GM12878 (cell line): ENCODE data around the gene CBFB. TPM values are rescaled to one million over a fixed set of nuclear protein-coding genes. Genes with fewer than 3 reads are reported as not detected.
A peak's percentile ranks its signal among the peaks of the same experiment; 100 is the strongest.

Experiments used
- BCL11A ChIP-seq: IDR thresholded peaks from 2 replicates; pipeline ENCODE4 v1.6.1; 2011; ENCODE audit warnings: low read depth, low read length
- CBFB ChIP-seq: IDR thresholded peaks from 2 replicates; pipeline ENCODE4 v1.6.1; 2016; ENCODE audit warnings: antibody characterized with exemption, low read depth
- CEBPB ChIP-seq, 2 experiments: fragments of 150-350 bp in 1 of 2; IDR thresholded peaks; 2 replicates each; pipeline ENCODE4 v1.6.1; 2012 to 2014; ENCODE audit warnings: low read depth in 2 of 2, low read length in 2 of 2, borderline replicate concordance in 1 of 2, inconsistent platforms in 1 of 2
- CREM ChIP-seq: IDR thresholded peaks from 2 replicates; pipeline ENCODE4 v1.6.1; 2014; ENCODE audit warnings: antibody characterized with exemption, low read depth
- ESRRA ChIP-seq: IDR thresholded peaks from 2 replicates; pipeline ENCODE4 v1.6.1; 2012; ENCODE audit warnings: mild to moderate bottlenecking, low read length, improper control_type of control experiment
- EZH2 ChIP-seq: IDR thresholded peaks from 2 replicates; pipeline ENCODE4 v1.6.1; 2012; ENCODE audit warnings: low read depth, mild to moderate bottlenecking, control low read depth, inconsistent platforms, low read length, borderline replicate concordance; ENCODE audit not compliant: control insufficient read depth
- GABPA ChIP-seq: IDR thresholded peaks from 2 replicates; pipeline ENCODE4 v1.6.1; 2014; ENCODE audit warnings: antibody characterized with exemption, low read depth, mild to moderate bottlenecking, inconsistent platforms
- POLR2AphosphoS2 ChIP-seq: IDR thresholded peaks from 2 replicates; pipeline ENCODE4 v1.6.1; 2011; ENCODE audit warnings: low read depth, mild to moderate bottlenecking, low read length, improper control_type of control experiment, moderate library complexity
- RUNX3 ChIP-seq: IDR thresholded peaks from 2 replicates; pipeline ENCODE4 v1.6.1; 2012; ENCODE audit warnings: low read length, inconsistent platforms
- SIX5 ChIP-seq: IDR thresholded peaks from 2 replicates; pipeline ENCODE4 v1.6.1; 2011; ENCODE audit warnings: mild to moderate bottlenecking, low read depth, low read length, moderate library complexity; ENCODE audit not compliant: severe bottlenecking
- SUPT20H ChIP-seq: IDR thresholded peaks from 2 replicates; pipeline ENCODE4 v1.6.1; 2011; ENCODE audit warnings: low read depth, mild to moderate bottlenecking, low read length, moderate library complexity, borderline replicate concordance; ENCODE audit not compliant: control insufficient read depth
- TARDBP ChIP-seq: IDR thresholded peaks from 2 replicates; pipeline ENCODE4 v1.6.1; 2016; ENCODE audit warnings: borderline replicate concordance
- ZBED1 ChIP-seq: IDR thresholded peaks from 2 replicates; pipeline ENCODE4 v1.6.1; 2016; ENCODE audit warnings: borderline replicate concordance
- ZNF207 ChIP-seq: fragments of 450-650 bp; IDR thresholded peaks from 2 replicates; pipeline ENCODE4 v1.6.1; 2014; ENCODE audit warnings: antibody characterized with exemption, mild to moderate bottlenecking, borderline replicate concordance
- polyA plus RNA-seq, 11 experiments: library from polyadenylated mRNA; depleted of rRNA in 4 of 11; unstranded in 6 of 11; stranded (reverse) in 5 of 11; fragments of >200 nt; fragmentation: Nextera tagmentation in 4 of 11; fragmentation: Illumina TruSeq in 1 of 11; extraction: Ambion mirVana in 4 of 11; extraction: Trizol in 1 of 11; gene quantifications; 1 replicate in 1 of 11; 2 replicates in 10 of 11; pipeline versions ENCODE4 v1.2.1 to v1.2.3, GENCODE V29; 2011 to 2016; ENCODE audit warnings: inconsistent platforms in 2 of 11, missing spikeins in 2 of 11, low read depth in 1 of 11
- total RNA-seq, 4 experiments: library from RNA; depleted of rRNA in 3 of 4; stranded (reverse); fragments of >200 nt in 3 of 4; fragmentation: Illumina TruSeq in 1 of 4; extraction: Trizol in 1 of 4; gene quantifications; 2 replicates each; pipeline versions ENCODE4 v1.2.1 to v1.2.3, GENCODE V29; 2013 to 2021
- TF ChIP-seq, protein P1 (sequence below): IDR thresholded peaks from 2 replicates; pipeline ENCODE4 v1.6.1; 2012; ENCODE audit warnings: low read depth, low read length, improper control_type of control experiment
- TF ChIP-seq, protein P2 (sequence below): fragments of 450-650 bp; IDR thresholded peaks from 2 replicates; pipeline ENCODE4 v1.6.1; 2018; ENCODE audit warnings: borderline replicate concordance, mild to moderate bottlenecking; ENCODE audit not compliant: partially characterized antibody
- TF ChIP-seq, protein P3 (sequence below): fragments of 450-650 bp; IDR thresholded peaks from 2 replicates; pipeline ENCODE4 v1.6.1; 2017; ENCODE audit warnings: borderline replicate concordance
- TF ChIP-seq, protein P4 (sequence below): fragments of 450-650 bp; conservative IDR thresholded peaks from 2 replicates; pipeline ENCODE4 v1.6.1; 2017; ENCODE audit warnings: mild to moderate bottlenecking, moderate library complexity
- TF ChIP-seq, protein P5 (sequence below): fragments of 450-650 bp; IDR thresholded peaks from 2 replicates; pipeline ENCODE4 v1.6.1; 2017; ENCODE audit warnings: mild to moderate bottlenecking, moderate library complexity

The CBFB gene
- total and polyA plus RNA-seq, 10 of the 15 experiments (the other 5 are each of a cell fraction or from before 2014, with no cell fraction given) = 25.3 to 83.8 (median 65.7) TPM

DNA sequence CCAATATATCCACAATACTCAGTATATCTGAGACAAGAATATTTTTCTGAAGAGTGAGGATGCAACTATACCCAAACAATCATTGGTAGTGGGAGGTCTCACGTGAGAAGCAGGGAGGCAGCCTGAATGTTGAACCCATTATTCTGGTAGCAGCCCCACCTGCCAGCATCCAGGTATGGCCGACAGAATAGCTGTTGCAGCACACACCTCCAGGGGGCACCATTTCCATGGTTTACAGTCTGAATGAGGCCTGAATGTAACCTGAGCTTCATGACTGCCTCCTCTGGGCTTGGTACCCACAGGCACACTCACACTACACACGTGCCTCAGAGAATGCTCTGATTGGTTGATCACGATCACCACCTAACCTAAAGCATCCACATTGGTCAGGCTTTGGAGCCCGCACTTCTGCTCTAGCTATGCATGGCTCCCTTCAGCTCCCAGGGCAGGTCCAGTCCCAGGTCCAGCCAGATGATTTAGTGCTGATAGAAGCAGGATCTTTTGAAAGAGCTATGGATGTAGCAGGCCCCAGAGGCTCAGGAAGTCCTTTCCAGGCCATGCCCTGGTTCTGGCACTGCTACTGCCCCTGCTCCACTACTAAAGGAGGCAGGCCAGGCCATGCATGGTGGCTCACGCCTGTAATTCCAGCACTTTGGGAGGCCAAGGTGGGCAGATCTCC, 11.0 kb upstream of the CBFB start (continued):
- TF ChIP-seq SUPT20H (no peak), SIX5 (peak; percentile 43), ZBED1 (no peak), EZH2 (no peak), CBFB (no peak), BCL11A (no peak), RUNX3 (peak; percentile 67; the same call in 1 of the 2 replicates), GABPA (no peak), ESRRA (no peak), TARDBP (no peak), ZNF207 (no peak), CREM (peak; percentile 19; the same call in 1 of the 2 replicates), POLR2AphosphoS2 (no peak), CEBPB (IDR thresholded peaks at IDR 0.05; ENCODE audit: borderline replicate concordance in 1 of 2, low read depth in 2 of 2, low read length in 2 of 2) (no peak)
- TF ChIP-seq, protein P1, sequence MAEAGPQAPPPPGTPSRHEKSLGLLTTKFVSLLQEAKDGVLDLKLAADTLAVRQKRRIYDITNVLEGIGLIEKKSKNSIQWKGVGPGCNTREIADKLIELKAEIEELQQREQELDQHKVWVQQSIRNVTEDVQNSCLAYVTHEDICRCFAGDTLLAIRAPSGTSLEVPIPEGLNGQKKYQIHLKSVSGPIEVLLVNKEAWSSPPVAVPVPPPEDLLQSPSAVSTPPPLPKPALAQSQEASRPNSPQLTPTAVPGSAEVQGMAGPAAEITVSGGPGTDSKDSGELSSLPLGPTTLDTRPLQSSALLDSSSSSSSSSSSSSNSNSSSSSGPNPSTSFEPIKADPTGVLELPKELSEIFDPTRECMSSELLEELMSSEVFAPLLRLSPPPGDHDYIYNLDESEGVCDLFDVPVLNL = no peak
- TF ChIP-seq, protein P2, sequence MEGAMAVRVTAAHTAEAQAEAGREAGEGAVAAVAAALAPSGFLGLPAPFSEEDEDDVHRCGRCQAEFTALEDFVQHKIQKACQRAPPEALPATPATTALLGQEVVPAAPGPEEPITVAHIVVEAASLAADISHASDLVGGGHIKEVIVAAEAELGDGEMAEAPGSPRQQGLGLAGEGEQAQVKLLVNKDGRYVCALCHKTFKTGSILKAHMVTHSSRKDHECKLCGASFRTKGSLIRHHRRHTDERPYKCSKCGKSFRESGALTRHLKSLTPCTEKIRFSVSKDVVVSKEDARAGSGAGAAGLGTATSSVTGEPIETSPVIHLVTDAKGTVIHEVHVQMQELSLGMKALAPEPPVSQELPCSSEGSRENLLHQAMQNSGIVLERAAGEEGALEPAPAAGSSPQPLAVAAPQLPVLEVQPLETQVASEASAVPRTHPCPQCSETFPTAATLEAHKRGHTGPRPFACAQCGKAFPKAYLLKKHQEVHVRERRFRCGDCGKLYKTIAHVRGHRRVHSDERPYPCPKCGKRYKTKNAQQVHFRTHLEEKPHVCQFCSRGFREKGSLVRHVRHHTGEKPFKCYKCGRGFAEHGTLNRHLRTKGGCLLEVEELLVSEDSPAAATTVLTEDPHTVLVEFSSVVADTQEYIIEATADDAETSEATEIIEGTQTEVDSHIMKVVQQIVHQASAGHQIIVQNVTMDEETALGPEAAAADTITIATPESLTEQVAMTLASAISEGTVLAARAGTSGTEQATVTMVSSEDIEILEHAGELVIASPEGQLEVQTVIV = no peak
- TF ChIP-seq, protein P3, sequence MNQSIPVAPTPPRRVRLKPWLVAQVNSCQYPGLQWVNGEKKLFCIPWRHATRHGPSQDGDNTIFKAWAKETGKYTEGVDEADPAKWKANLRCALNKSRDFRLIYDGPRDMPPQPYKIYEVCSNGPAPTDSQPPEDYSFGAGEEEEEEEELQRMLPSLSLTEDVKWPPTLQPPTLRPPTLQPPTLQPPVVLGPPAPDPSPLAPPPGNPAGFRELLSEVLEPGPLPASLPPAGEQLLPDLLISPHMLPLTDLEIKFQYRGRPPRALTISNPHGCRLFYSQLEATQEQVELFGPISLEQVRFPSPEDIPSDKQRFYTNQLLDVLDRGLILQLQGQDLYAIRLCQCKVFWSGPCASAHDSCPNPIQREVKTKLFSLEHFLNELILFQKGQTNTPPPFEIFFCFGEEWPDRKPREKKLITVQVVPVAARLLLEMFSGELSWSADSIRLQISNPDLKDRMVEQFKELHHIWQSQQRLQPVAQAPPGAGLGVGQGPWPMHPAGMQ = no peak
- TF ChIP-seq, protein P4, sequence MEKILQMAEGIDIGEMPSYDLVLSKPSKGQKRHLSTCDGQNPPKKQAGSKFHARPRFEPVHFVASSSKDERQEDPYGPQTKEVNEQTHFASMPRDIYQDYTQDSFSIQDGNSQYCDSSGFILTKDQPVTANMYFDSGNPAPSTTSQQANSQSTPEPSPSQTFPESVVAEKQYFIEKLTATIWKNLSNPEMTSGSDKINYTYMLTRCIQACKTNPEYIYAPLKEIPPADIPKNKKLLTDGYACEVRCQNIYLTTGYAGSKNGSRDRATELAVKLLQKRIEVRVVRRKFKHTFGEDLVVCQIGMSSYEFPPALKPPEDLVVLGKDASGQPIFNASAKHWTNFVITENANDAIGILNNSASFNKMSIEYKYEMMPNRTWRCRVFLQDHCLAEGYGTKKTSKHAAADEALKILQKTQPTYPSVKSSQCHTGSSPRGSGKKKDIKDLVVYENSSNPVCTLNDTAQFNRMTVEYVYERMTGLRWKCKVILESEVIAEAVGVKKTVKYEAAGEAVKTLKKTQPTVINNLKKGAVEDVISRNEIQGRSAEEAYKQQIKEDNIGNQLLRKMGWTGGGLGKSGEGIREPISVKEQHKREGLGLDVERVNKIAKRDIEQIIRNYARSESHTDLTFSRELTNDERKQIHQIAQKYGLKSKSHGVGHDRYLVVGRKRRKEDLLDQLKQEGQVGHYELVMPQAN = no peak
- TF ChIP-seq, protein P5, sequence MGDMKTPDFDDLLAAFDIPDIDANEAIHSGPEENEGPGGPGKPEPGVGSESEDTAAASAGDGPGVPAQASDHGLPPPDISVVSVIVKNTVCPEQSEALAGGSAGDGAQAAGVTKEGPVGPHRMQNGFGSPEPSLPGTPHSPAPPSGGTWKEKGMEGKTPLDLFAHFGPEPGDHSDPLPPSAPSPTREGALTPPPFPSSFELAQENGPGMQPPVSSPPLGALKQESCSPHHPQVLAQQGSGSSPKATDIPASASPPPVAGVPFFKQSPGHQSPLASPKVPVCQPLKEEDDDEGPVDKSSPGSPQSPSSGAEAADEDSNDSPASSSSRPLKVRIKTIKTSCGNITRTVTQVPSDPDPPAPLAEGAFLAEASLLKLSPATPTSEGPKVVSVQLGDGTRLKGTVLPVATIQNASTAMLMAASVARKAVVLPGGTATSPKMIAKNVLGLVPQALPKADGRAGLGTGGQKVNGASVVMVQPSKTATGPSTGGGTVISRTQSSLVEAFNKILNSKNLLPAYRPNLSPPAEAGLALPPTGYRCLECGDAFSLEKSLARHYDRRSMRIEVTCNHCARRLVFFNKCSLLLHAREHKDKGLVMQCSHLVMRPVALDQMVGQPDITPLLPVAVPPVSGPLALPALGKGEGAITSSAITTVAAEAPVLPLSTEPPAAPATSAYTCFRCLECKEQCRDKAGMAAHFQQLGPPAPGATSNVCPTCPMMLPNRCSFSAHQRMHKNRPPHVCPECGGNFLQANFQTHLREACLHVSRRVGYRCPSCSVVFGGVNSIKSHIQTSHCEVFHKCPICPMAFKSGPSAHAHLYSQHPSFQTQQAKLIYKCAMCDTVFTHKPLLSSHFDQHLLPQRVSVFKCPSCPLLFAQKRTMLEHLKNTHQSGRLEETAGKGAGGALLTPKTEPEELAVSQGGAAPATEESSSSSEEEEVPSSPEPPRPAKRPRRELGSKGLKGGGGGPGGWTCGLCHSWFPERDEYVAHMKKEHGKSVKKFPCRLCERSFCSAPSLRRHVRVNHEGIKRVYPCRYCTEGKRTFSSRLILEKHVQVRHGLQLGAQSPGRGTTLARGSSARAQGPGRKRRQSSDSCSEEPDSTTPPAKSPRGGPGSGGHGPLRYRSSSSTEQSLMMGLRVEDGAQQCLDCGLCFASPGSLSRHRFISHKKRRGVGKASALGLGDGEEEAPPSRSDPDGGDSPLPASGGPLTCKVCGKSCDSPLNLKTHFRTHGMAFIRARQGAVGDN = no peak
